ENCODE data around the gene RCCD1.

Gene RCCD1

GRCh38 chr15:90998737-90999136 is 44.1 kb downstream of the RCCD1 start:
- H3K36me3 ChIP-seq (ENCODE audit: control insufficient read depth in 5 of 5, insufficient read depth in 5 of 5, low read length in 5 of 5), result peaks cover 3 to 65% (median 48%) of the 10 kb centered on the region in 5 donors

GRCh38 chr15:91001209-91001608 is 46.5 kb downstream of the RCCD1 start:
- H3K9me3 ChIP-seq (ENCODE audit: control insufficient read depth in 5 of 5, low read length in 5 of 5), result no peaks in the 10 kb centered on the region
- no peak overlapping the region for H3K9ac ChIP-seq (ENCODE audit: low read length in 5 of 5)
- no peaks in the 10 kb centered on the region for H3K27me3 ChIP-seq (ENCODE audit: control insufficient read depth in 5 of 5, insufficient read depth in 4 of 5, low read length in 5 of 5)

More at GRCh38 chr15:90998737-90999136, 44.1 kb downstream of the RCCD1 start:
- Histone ChIP-seq H3K4me3 (ENCODE audit: low read depth in 1 of 5, low read length in 5 of 5) (no peak overlapping the region), H3K9ac (ENCODE audit: low read length in 5 of 5) (no peak overlapping the region), H3K4me1 (ENCODE audit: control insufficient read depth in 5 of 5, insufficient read depth in 5 of 5, low read length in 5 of 5) (peaks cover 0 to 11% (median 8%) of the 10 kb centered on the region in 5 donors), H3K27ac (ENCODE audit: low read depth, low read length) (no peak overlapping the region), H3K27me3 (ENCODE audit: control insufficient read depth in 5 of 5, insufficient read depth in 4 of 5, low read length in 5 of 5) (no peaks in the 10 kb centered on the region), H3K9me3 (ENCODE audit: control insufficient read depth in 5 of 5, low read length in 5 of 5) (no peaks in the 10 kb centered on the region)

GRCh38 chr15:91007266-91007665 is 52.6 kb downstream of the RCCD1 start:
- peaks cover 0 to 2% (median 0%) of the 10 kb centered on the region in 5 donors for H3K4me1 ChIP-seq (ENCODE audit: control insufficient read depth in 5 of 5, insufficient read depth in 5 of 5, low read length in 5 of 5)
- H3K27me3 ChIP-seq (ENCODE audit: control insufficient read depth in 5 of 5, insufficient read depth in 4 of 5, low read length in 5 of 5), result no peaks in the 10 kb centered on the region
- H3K4me3 ChIP-seq (ENCODE audit: low read depth in 1 of 5, low read length in 5 of 5), result no peak overlapping the region
- H3K36me3 ChIP-seq (ENCODE audit: control insufficient read depth in 5 of 5, insufficient read depth in 5 of 5, low read length in 5 of 5), result peaks cover 21 to 86% (median 68%) of the 10 kb centered on the region in 5 donors
- H3K27ac ChIP-seq (ENCODE audit: low read depth, low read length), result no peak overlapping the region
- no peak overlapping the region for H3K9ac ChIP-seq (ENCODE audit: low read length in 5 of 5)
- H3K9me3 ChIP-seq (ENCODE audit: control insufficient read depth in 5 of 5, low read length in 5 of 5), result no peaks in the 10 kb centered on the region

More at GRCh38 chr15:91001209-91001608, 46.5 kb downstream of the RCCD1 start:
- H3K4me3 ChIP-seq (ENCODE audit: low read depth in 1 of 5, low read length in 5 of 5), result no peak overlapping the region
- H3K27ac ChIP-seq (ENCODE audit: low read depth, low read length), result no peak overlapping the region
- no peaks in the 10 kb centered on the region for H3K4me1 ChIP-seq (ENCODE audit: control insufficient read depth in 5 of 5, insufficient read depth in 5 of 5, low read length in 5 of 5)
- H3K36me3 ChIP-seq (ENCODE audit: control insufficient read depth in 5 of 5, insufficient read depth in 5 of 5, low read length in 5 of 5), result peaks cover 3 to 85% (median 71%) of the 10 kb centered on the region in 5 donors

All from subcutaneous abdominal adipose tissue (tissue), 5 donors.